Renal cortical epithelial cell (primary cell): Measurements from ENCODE around the gene TACO1. TPM values are rescaled to one million over a fixed set of nuclear protein-coding genes. Genes with fewer than 3 reads are reported as not detected.
A peak's percentile ranks its signal among the peaks of the same experiment; 100 is the strongest.

Experiments used
- DNase-seq: peaks from one replicate; pipeline ENCODE4 v3.0.0-alpha.2; 2011; ENCODE audit warnings: low read depth
- total RNA-seq: library from RNA; depleted of rRNA; stranded (reverse); fragments of >200 nt; gene quantifications from 2 replicates; pipeline ENCODE4 v1.2.3, GENCODE V29; 2014

The TACO1 gene
- total RNA-seq, 1 donor from 2014 or later = 15.4 TPM

DNA sequence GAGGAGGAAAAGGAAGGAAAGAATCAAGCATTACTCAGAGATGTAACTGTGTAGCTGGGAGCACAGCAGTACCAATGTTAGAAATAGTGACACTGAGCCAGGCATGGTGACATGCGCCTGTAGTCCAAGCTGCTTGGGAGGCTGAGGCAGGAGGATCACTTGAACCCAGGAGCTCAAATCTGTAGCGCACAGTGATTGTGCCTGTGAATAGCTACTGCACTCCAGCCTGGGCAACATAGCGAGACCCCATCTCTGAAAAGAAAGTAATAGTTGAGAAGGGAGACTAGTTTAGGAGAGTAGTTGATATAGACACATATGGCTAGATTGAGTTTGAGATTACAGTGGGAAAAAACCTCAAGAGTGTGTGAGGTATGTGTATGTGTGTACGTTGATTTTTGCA, 39.3 kb downstream of the TACO1 start:
- DNase-seq = no peak

DNA sequence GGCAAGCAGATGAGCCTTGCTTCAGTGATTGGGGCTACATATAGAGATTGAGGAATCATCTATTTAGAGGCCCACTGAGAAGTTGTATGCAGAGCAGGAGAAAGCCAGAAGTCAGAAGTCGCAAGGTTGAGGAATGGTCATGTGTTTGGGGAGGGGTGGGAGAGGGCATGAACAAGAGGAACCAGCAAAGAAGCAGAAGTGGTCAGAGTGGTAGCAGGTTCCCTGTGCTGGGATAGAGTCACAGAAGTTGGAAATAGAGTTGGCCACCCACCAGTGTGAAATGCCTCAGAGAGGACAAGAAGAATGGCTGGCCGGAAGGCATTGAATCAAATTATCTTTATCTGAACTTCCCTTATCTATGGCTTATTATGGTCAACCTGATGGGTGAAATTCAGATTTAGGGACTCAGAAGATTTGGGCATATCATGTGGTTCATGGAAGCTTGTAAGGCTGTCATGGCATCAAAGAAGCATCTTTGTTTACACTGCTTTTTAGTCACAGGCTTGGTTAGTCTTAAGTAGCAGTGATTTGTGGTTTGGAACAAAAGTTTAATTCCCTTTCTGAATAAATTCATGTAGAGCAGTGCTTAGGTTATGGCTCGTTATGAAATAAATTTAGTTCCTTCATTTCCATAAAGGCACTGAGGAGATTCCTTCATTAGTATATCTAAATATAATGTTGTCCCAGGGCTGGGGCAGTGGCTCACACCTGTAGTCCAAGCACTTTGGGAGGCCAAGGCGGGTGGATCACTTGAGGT, 41.2 kb downstream of the TACO1 start:
- DNase-seq = no peak

DNA sequence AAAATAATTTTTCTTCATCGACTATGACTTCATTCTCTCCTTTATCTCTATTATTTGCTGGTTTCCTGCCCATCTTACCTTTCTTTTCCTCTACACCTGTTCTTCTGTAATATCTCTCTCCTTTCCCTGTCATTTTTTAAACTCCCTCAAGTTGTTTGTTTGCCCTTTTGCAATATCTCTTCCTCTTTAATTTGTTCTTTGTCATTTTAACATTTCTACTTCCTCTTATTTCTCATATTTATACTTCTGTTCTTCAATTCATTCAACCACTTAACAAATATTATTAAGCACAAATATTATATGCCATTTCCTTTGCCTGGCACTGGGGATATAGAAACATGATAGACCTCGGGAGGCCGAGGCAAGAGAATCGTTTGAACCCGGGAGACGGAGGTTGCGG, 44.2 kb downstream of the TACO1 start:
- no peak for DNase-seq

DNA sequence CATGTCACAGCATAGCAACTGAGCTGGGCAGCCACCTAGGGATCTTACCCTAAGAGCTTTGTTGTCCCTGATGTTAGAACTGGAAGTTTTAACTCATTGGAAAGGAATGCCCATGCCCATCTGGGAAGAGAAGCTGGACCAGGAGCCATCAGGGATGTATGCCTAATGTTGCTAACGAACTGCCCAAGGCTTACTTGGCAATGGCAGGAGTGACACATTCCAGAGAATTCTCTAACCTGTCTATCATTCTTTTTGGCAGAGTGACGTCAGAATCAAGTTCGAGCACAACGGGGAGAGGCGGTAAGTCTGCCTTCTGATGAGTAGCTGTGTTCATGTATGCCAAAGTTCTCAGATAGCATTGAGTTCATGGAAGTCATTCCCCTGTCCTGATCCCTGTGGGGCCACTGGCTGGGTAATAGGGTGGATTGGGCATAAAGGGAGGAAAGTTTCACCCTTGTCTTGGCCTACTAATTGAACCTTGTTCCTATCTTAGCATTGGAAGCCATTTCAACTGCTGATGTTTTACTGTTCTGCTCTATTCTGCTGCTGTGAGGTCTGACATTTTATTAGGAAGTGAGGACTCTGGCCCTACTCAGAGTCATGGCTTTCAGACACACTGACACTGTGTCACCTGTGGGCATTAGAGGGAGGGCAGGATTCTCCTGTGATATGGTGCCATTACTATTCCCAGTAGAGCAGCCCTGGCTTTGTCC, 45.2 kb downstream of the TACO1 start:
- no peak for DNase-seq

DNA sequence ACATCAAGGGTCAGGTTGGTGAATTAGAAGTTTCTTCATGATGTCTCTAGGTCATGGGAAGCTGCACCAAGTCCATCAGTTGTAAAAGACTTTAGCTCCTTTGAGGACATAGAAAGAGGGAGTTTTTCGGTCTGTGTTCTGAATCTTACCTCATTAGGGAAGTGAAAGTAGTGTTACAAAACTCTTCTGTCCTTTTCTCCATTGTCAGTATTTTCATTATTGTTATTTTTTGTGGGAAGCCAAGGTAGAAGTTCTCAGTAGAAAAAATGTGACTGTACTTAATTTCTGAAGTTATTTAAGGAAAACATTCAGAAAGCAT, 45.8 kb downstream of the TACO1 start:
- no peak for DNase-seq

DNA sequence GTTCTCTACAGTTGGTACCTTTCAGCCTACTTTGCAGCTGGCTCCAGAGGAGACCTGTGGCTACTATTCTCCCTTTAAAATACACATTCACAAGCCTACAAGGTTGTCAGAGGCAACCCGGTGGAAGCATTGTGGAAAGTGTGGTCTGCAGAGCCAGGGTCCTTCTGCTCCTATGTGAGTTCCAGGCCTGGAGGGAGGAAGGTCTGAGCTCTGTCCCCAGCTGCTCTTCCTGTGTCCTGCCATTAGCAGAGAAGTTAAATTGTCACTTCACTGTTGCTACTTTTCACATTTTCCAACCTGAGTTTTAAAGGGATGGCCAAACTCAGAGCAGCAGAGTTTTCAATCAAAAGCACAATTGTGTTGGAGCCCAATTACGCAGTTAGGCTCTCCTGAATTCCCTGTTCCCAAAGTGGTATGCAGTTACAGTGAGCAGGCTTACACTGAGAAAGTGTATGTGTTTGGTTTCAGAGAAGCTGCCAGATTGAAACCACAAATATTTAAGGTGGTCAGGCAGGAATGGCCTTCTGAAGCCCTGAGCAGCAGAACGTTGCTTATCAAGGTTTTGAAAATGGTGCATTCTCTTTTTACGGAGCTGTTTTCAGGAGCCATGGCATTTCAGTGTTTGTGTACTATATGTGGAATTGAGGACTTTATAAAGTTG, 46.5 kb downstream of the TACO1 start:
- peak; percentile 75 for DNase-seq

DNA sequence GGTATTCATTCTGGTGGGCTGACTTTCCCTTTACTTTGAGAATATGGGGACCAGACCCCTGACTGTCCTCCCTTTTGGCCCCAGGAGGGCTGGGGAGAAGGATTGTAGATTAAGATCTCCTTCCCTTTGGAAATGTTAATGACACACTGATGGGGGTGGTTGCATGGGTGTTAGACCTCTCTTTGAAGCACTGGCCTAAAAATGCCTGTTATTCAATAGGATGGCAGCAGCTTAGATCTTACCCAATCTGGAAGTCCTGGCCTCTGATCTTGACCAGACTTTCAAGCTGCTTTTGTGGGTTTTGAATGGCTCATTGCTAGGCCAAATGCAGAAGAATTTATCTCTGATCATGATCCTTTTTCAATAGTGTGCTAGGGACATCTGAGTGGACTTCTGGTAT, 47.2 kb downstream of the TACO1 start:
- peak; percentile 13 for DNase-seq

DNA sequence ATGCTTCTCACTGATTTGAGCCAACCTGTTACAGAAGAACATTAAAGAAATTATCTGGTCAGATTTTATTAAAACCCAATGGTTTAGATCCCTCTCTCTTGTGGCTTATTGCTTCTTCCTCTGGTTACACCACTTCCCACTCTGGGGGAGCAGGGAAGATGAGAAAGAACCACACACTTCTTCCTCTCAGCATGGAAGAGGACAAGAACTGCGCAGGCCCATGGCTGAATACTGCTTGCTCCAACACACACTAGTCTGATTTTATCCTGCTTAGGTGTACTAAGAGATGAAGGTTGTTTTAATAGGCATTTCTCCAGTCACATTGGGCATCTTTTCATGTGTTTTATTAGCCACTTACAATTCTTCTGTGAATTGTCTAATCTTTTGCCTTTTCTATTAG, 49.1 kb downstream of the TACO1 start:
- no peak for DNase-seq

DNA sequence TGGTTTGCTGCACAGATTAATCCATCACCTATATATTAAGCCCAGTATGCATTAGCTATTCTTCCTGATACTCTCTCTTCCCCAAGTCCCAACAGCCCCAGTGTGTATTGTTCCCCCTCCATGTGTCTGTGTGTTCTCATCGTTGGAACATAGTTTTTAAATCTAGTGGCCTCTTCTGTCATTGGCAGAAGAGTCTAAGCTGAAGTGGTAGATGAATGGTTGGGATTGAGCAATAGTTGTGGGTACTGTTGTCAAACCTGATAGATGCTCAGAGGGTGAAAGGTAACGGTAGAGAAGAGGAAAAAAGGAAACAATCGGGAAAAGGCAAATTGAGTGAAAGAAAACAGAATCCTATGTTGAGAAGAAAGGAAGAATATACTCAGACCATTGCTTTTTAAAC, 51.4 kb downstream of the TACO1 start:
- DNase-seq = peak; percentile 38

DNA sequence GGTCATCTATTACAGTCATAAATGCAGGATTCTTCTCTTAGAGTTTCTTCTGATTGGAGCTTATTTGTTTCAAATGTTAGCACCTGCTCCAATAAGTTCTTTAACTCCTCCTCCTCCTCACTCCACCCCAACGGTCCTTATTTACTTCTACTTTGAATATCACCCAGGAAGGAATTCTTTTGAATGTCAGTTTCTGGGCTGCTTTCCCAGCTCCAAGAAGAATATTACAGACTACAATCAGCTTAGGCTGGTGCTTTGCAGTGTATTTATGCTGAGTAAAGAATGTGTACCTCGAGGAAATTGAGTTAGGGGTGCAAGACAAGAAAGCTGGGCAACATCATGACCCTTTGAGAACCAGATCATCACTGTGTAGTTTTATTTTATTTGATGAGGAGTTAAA, 52.4 kb downstream of the TACO1 start:
- no peak for DNase-seq

DNA sequence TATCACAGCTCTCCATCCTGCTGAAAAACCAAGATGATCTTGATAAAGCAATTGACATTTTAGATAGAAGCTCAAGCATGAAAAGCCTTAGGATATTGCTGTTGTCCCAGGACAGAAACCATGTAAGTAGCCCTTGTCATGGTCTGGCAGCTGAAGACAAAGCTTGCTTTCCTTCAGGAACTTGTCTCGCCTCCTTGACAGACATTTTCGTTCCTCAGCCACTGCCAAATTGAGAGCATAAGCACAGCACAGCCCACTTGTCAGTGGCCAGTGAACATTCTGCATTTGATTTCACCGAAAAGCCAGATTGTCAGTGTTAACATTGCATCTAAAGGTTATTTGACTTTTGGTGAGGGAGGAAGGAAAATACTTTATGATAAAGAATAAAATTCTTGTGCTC, 57.1 kb downstream of the TACO1 start:
- no peak for DNase-seq

Other genes with a start within 250 kb of the TACO1 start
- 24.1 and 29.0 TPM in 2 replicates for gene CYB561, start 154.6 kb upstream of the TACO1 start, total RNA-seq
- 0.52 and 0.55 TPM in 2 replicates for gene ACE, start 123.8 kb upstream of the TACO1 start, total RNA-seq
- gene KCNH6, start 77.5 kb upstream of the TACO1 start, total RNA-seq = 0.05 TPM in 1 of 2 replicates, not detected in the other
- 18.4 and 53.2 TPM in 2 replicates for gene DCAF7, start 50.4 kb upstream of the TACO1 start, total RNA-seq
- gene MAP3K3, start 21.5 kb downstream of the TACO1 start, total RNA-seq = 12.0 and 23.2 TPM in 2 replicates
- 21.9 and 26.7 TPM in 2 replicates for gene LIMD2, start 99.2 kb downstream of the TACO1 start, total RNA-seq
- 10.6 and 25.9 TPM in 2 replicates for gene STRADA, start 140.9 kb downstream of the TACO1 start, total RNA-seq
- gene CCDC47, start 172.7 kb downstream of the TACO1 start, total RNA-seq = 77.1 and 178 TPM in 2 replicates
- gene DDX42, start 173.3 kb downstream of the TACO1 start, total RNA-seq = 45.0 and 135 TPM in 2 replicates
- 37.0 and 132 TPM in 2 replicates for gene PSMC5, start 226.5 kb downstream of the TACO1 start, total RNA-seq
- gene FTSJ3, start 226.8 kb downstream of the TACO1 start, total RNA-seq = 76.1 and 100 TPM in 2 replicates
- 65.2 and 96.2 TPM in 2 replicates for gene SMARCD2, start 241.8 kb downstream of the TACO1 start, total RNA-seq